ENCODE results near the gene AUTS2.
"Not testable (repeated sequence)": the region's sequence is repeated elsewhere in the genome, so short reads cannot be mapped to it uniquely, and the experiment has no call there.

The AUTS2 gene

GRCh38 chr7:70725448-70725847 lies 1127.2 kb downstream of the AUTS2 start:
- no peak for DNase-seq

- no peak for DNase-seq
Observed at GRCh38 chr7:70726294-70726693, 1128.0 kb downstream of the AUTS2 start.

DNA sequence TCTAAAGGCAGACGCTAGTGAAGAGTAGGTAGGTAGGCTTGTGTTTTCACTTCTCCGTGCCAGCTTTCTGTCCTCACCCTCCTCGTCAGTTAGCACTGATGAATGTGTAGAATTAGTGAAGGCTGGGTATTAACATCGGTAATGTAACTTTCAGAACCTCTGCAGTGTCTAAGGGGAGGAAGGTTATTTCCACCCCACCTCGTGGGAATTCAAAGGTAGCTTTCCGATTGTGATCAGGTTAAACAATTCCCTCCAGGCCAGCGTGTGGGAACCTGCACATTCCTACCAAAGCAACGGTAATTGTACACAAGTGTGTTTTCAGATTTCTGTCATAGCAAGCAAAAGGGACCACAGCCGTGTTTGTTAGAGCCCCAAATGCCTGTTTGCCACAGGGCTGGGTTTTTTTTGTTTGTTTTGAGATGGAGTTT lies 1128.7 kb downstream of the AUTS2 start:
- no peak for DNase-seq

- no peak for DNase-seq
Observed at GRCh38 chr7:70727861-70728260, 1129.6 kb downstream of the AUTS2 start.

- no peak for DNase-seq
Observed at GRCh38 chr7:70728872-70729552, 1130.7 kb downstream of the AUTS2 start.

GRCh38 chr7:70729553-70730157 lies 1131.4 kb downstream of the AUTS2 start:
- DNase-seq = not testable (repeated sequence)

GRCh38 chr7:70730451-70731110 lies 1132.3 kb downstream of the AUTS2 start:
- DNase-seq = no peak

DNA sequence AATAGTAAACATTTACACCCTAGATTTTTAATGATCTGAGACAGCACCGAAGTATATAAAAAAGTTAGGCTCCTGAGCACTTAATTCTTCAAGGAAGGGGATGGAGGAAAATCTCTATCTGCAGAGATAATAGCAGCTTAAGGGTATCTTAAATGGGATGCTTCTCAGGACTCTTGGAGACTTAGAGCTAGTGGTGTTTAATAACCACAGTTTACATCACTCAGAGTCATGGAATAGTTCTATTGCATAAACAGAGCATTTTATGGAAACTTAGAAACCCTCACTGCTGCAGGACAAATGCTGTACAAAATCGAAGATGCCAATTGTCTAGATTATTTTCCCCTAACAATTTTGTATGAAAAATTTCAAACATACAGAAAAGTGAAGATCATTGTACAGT lies 1134.8 kb downstream of the AUTS2 start:
- no peak for DNase-seq

- DNase-seq = no peak
Observed at GRCh38 chr7:70734411-70734810, 1136.1 kb downstream of the AUTS2 start.

DNA sequence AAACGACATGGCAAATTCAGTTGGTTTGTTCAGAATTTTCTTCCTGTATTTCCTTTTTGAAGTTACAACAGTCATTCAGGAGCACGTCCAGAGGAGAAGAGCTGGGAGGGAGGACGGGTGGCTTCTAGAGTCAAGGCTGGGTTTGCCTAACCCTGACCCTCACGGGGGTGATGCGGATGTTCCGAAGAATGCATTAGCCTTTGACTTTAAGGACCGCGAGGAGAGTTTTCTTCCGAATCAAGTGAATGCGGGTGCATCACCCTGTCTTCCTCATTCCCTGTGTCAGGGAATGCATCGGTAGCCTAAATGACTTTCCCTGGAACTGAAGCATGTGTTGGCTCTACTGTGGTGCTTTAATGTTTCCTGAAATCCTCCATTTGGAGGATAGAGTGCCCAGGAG lies 1137.0 kb downstream of the AUTS2 start:
- DNase-seq = no peak

DNA sequence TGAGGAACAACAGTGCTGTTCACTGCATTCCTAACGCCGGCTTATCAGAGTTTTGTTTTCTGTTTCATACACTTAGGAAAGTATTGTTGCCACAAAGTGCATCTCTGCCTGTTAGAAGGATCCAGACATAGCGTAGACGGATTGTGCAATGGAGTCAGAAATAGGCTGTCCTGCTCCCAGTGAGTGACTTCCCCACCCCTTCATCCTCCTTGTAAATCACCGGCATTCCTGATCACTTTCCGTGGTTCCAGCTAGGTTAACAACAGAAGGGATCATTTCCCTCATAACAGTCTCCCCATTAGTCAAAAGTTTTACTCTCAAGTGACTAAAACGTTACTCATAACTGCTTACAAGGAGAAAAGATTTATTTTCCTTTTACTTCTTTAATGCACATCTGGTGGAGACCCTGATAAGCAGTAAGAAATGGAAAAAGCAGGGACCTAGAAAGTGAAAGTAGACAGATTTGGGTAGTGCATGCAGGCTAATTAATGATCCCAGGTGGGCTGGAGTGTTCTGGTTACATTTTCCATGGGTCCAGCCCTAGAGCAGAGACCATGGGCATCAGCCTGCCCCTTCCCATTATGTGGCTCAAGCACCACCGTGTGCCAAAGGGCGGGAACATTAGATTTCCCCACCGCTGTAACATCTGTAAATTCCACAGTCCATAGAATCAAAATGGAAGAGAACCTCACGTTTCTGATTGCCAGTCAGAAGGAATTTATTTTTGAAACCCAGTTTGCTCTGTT lies 1138.6 kb downstream of the AUTS2 start:
- peak; percentile 33 for DNase-seq

GRCh38 chr7:70738151-70738885 lies 1140.0 kb downstream of the AUTS2 start:
- DNase-seq = no peak

DNA sequence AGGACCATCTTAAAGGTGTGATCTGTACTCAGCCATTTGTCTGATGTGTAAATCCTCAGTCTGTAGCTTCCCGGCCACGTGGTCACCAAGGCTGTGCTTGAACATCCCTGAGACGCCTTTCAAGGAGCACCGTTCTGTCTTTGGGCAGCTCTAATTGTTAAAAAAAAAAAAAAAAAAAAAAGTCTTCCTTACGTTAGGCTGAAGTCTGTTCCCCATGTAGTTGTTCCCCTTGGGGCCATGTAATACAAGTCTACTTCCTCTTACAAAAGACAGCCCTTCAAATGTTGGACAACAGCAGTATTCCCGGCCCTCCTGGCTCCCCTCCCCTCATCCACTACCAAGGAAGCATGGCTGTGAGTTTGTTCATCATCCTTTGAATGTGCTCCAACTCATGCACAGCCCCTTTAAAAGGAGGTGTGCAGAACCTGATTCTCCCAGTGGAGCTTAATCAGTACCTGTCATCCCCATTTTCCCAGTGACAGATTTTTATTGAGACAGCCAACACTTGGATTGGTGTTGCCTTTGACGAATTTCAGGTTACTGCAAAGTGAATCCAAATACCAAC lies 1141.5 kb downstream of the AUTS2 start:
- DNase-seq = no peak

- DNase-seq = no peak
Observed at GRCh38 chr7:70741666-70742065, 1143.4 kb downstream of the AUTS2 start.

GRCh38 chr7:70743531-70744325 lies 1145.5 kb downstream of the AUTS2 start:
- DNase-seq = no peak

DNA sequence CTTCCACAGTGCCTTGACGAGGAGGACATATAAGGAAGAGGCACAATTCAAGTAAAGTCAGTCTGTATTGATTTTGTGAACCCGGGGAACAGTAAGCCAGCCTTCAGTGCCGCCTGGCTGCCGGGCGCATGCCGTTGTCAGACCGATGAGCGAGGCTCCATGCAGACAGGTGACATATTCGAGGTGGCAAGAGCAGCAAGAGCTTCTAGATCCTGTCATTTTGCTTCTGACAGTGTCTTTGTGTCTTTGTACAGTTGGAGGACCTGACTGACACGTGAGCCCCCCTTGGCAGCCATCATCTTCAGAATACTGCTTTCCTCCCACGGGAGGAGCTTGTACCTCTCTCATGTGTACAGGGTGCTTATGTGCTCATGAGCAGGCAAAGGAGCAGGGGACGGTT lies 1146.2 kb downstream of the AUTS2 start:
- no peak for DNase-seq

DNA sequence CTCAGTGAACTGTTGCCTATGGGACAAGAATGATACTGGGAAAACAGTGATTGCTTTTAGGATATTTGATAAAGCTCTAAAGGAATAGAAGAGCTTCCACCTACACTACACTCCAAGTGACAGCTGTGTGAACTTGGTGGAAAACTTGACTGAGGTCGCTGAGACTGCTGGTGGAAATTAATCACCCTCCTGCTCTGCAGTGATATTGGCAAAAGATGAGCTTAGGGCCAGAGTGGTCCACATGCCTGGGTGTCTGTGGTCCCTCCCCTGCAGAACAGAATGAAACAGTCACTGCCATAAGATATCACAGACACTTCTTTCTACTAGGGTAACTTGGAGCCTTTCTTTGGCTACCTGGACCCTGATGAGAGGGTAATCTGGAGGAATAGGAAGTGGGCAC lies 1151.6 kb downstream of the AUTS2 start:
- no peak for DNase-seq

- no peak for DNase-seq
Observed at GRCh38 chr7:70751895-70752294, 1153.6 kb downstream of the AUTS2 start.

GRCh38 chr7:70752794-70753241 lies 1154.5 kb downstream of the AUTS2 start:
- DNase-seq = no peak

DNA sequence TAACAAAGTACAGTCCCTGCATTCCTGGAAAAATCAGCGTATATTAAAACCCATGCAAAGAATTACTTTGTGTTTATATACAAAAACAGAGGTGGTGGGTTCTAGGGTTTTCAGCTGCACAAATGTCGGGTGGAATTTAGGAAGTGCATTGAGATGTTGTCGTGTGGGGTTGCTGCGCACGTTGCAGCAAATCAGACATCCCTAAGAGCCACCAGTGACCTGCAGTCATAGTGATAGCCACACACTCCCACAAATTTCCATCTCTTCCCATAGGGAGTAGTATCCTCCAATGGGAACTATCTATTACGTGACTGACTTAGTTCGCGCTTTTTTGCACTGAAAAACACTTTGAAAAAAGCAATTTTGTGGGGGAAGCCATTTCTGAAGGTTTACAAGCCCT lies 1158.5 kb downstream of the AUTS2 start:
- no peak for DNase-seq

GRCh38 chr7:70758646-70759045 lies 1160.4 kb downstream of the AUTS2 start:
- no peak for DNase-seq

GRCh38 chr7:70759674-70760073 lies 1161.4 kb downstream of the AUTS2 start:
- no peak for DNase-seq
